Body of pancreas (tissue), 4 donors: ENCODE results near the gene RPA1.

Source experiments
- CTCF ChIP-seq, 7 experiments: fragments of 450-650 bp in 4 of 7; fragments of 200-600 bp in 3 of 7; sonication (generic) in 3 of 7; IDR thresholded peaks; one replicate each; pipeline ENCODE4 v1.5.1; 2016 to 2019; ENCODE audit warnings: antibody characterized with exemption in 7 of 7
- POLR2A ChIP-seq, 3 donors: fragments of 450-650 bp; IDR thresholded peaks; one replicate each; pipeline ENCODE4 v1.6.1; 2016; ENCODE audit warnings: antibody characterized with exemption in 3 of 3, mild to moderate bottlenecking in 2 of 3

GRCh38 chr17:1880851-1881630, 51.2 kb downstream of the RPA1 start:
- TF ChIP-seq CTCF (IDR thresholded peaks at IDR 0.05) (no peak), POLR2A (IDR thresholded peaks at IDR 0.05) (no peak)
